ENCODE results near the gene STX8.

DNA sequence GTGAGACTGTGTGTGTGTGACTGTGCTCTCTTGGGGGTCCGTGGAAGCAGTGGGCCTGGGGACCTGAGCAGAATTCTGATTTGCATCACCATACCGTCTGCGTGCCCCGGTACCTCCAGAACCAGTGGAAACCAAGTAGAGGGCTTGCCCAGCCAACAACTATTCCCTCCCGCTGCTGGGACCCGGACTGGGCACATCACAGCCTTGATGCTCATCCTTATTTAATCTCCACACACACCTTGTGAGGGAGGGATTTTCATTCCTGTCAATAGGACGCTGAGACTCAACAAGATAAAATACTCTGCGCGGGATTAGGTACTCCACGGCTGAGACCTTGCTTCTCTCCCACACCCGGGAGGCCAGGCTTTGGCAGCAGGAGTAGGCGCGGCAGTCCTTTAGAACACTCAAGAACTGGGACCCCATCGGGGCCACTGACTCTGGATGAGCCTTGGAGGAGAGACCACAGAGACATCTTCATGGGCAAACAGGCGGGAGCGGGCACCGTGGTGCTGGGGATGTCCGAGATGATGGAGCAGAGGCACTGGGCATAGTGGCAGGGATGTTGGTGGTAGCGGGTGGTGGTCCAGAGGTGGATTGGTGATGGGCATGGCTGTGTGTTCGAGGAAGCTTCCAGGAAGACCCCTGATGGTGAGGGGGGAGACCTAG is 346.3 kb downstream of the STX8 start:
- TF ChIP-seq, protein P1, sequence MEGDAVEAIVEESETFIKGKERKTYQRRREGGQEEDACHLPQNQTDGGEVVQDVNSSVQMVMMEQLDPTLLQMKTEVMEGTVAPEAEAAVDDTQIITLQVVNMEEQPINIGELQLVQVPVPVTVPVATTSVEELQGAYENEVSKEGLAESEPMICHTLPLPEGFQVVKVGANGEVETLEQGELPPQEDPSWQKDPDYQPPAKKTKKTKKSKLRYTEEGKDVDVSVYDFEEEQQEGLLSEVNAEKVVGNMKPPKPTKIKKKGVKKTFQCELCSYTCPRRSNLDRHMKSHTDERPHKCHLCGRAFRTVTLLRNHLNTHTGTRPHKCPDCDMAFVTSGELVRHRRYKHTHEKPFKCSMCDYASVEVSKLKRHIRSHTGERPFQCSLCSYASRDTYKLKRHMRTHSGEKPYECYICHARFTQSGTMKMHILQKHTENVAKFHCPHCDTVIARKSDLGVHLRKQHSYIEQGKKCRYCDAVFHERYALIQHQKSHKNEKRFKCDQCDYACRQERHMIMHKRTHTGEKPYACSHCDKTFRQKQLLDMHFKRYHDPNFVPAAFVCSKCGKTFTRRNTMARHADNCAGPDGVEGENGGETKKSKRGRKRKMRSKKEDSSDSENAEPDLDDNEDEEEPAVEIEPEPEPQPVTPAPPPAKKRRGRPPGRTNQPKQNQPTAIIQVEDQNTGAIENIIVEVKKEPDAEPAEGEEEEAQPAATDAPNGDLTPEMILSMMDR (IDR thresholded peaks at IDR 0.05) = no peak
- TF ChIP-seq POLR2A (IDR thresholded peaks at IDR 0.05) = no peak

All from vagina (tissue), 2 donors.